Activated T-cell treated with anti-CD3 and anti-CD28 coated beads, Interleukin-2, amount 50 U/mL, for 1 hour (primary cell): ENCODE results near the gene HDAC4.
"Not testable (repeated sequence)": the region's sequence is repeated elsewhere in the genome, so short reads cannot be mapped to it uniquely, and the experiment has no call there.

Experiments used
- DNase-seq: peaks from one replicate; pipeline ENCODE4 v3.0.0-alpha.2; 2020

The HDAC4 gene

GRCh38 chr2:239400596-239401066 lies at the start of gene HDAC4:
Gene HDAC4 (minus strand): TSS chr2:239401020. CDS start chr2:239352699, 48,321 bp downstream.
- DNase-seq, result no peak

GRCh38 chr2:239449468-239449867 lies 48.6 kb upstream of the HDAC4 start:
- not testable (repeated sequence) for DNase-seq

GRCh38 chr2:239445771-239446524 lies 45.1 kb upstream of the HDAC4 start:
- no peak for DNase-seq

GRCh38 chr2:239444626-239445577 lies 44.1 kb upstream of the HDAC4 start:
- DNase-seq, result no peak

GRCh38 chr2:239443666-239444567 lies 43.1 kb upstream of the HDAC4 start:
- no peak for DNase-seq

GRCh38 chr2:239443102-239443620 lies 42.3 kb upstream of the HDAC4 start:
- DNase-seq, result no peak

GRCh38 chr2:239442192-239442591 lies 41.4 kb upstream of the HDAC4 start:
- no peak for DNase-seq

GRCh38 chr2:239441261-239442078 lies 40.6 kb upstream of the HDAC4 start:
- DNase-seq, result no peak

- no peak for DNase-seq
These were observed 39.7 kb upstream of the HDAC4 start for GRCh38 chr2:239440511-239440959.

- DNase-seq, result no peak
These were observed 39.0 kb upstream of the HDAC4 start for GRCh38 chr2:239439754-239440315.

GRCh38 chr2:239438995-239439753 lies 38.4 kb upstream of the HDAC4 start:
- no peak for DNase-seq

- no peak for DNase-seq
These were observed 37.5 kb upstream of the HDAC4 start for GRCh38 chr2:239438368-239438767.

- no peak for DNase-seq
These were observed 36.0 kb upstream of the HDAC4 start for GRCh38 chr2:239436669-239437335.

- no peak for DNase-seq
These were observed 35.3 kb upstream of the HDAC4 start for GRCh38 chr2:239436076-239436475.

GRCh38 chr2:239433777-239434403 lies 33.1 kb upstream of the HDAC4 start:
- no peak for DNase-seq

GRCh38 chr2:239432174-239432573 lies 31.4 kb upstream of the HDAC4 start:
- no peak for DNase-seq

- no peak for DNase-seq
These were observed 30.7 kb upstream of the HDAC4 start for GRCh38 chr2:239431536-239431935.

GRCh38 chr2:239429473-239430350 lies 28.9 kb upstream of the HDAC4 start:
- no peak for DNase-seq
